ENCODE data around the gene MED16. TPM values are rescaled to one million over a fixed set of nuclear protein-coding genes. Genes with fewer than 3 reads are reported as not detected.

The MED16 gene
- total and polyA plus RNA-seq, 2 of the 13 experiments (the other 11 are each of a cell fraction or from before 2014, with no cell fraction given) = 13.3 to 14.8 TPM

GRCh38 chr19:925526-926322, 32.7 kb upstream of the MED16 start, which contains the start of gene ARID3A (continued):
- TF ChIP-seq KMT2B (CRISPR knock-in tag; IDR thresholded peaks at IDR 0.05) (no peak), GFI1 (CRISPR knock-in tag; IDR thresholded peaks at IDR 0.05; ENCODE audit: borderline replicate concordance) (no peak), ZNF644 (CRISPR knock-in tag; IDR thresholded peaks at IDR 0.05; ENCODE audit: low read depth) (no peak), ZNF83 (CRISPR knock-in tag; IDR thresholded peaks at IDR 0.05; ENCODE audit: borderline replicate concordance) (no peak), PHB2 (IDR thresholded peaks at IDR 0.05; ENCODE audit: partially characterized antibody) (no peak), SAP130 (CRISPR knock-in tag; IDR thresholded peaks at IDR 0.05; ENCODE audit: low read depth) (no peak), SALL2 (CRISPR knock-in tag; IDR thresholded peaks at IDR 0.05) (no peak), ZFP82 (CRISPR knock-in tag; IDR thresholded peaks at IDR 0.05; ENCODE audit: borderline replicate concordance) (no peak), ZNF740 (CRISPR knock-in tag; IDR thresholded peaks at IDR 0.05) (no peak), RELA (CRISPR knock-in tag; IDR thresholded peaks at IDR 0.05) (no peak), ZNF331 (CRISPR knock-in tag; IDR thresholded peaks at IDR 0.05) (no peak), PRPF4 (IDR thresholded peaks at IDR 0.05; ENCODE audit: low read depth, low read length, poor library complexity, severe bottlenecking) (no peak), ZNF546 (CRISPR knock-in tag; conservative IDR thresholded peaks at IDR 0.05) (no peak), SOX5 (CRISPR knock-in tag; IDR thresholded peaks at IDR 0.05; ENCODE audit: borderline replicate concordance) (peak; percentile 21; the same call in 1 of the 2 replicates), ZMYM2 (CRISPR knock-in tag; IDR thresholded peaks at IDR 0.05) (no peak), ATRX (CRISPR knock-in tag; IDR thresholded peaks at IDR 0.05; ENCODE audit: borderline replicate concordance) (no peak), HDAC6 (IDR thresholded peaks at IDR 0.05; ENCODE audit: low read depth, low read length) (no peak), HNF4A (CRISPR knock-in tag; IDR thresholded peaks at IDR 0.05) (no peak), TIGD3 (CRISPR knock-in tag; IDR thresholded peaks at IDR 0.05; ENCODE audit: borderline replicate concordance) (no peak), FOXK2 (IDR thresholded peaks at IDR 0.05) (no peak), XBP1 (CRISPR knock-in tag; IDR thresholded peaks at IDR 0.05) (no peak), FOXK1 (CRISPR knock-in tag; IDR thresholded peaks at IDR 0.05; ENCODE audit: borderline replicate concordance, low read depth) (no peak; the same call in 1 of the 2 replicates), CEBPB (IDR thresholded peaks at IDR 0.05; ENCODE audit: borderline replicate concordance, low read depth, low read length) (no peak)
- TF ChIP-seq, protein P1, sequence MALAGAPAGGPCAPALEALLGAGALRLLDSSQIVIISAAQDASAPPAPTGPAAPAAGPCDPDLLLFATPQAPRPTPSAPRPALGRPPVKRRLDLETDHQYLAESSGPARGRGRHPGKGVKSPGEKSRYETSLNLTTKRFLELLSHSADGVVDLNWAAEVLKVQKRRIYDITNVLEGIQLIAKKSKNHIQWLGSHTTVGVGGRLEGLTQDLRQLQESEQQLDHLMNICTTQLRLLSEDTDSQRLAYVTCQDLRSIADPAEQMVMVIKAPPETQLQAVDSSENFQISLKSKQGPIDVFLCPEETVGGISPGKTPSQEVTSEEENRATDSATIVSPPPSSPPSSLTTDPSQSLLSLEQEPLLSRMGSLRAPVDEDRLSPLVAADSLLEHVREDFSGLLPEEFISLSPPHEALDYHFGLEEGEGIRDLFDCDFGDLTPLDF (CRISPR knock-in tag; IDR thresholded peaks at IDR 0.05) = no peak
- TF ChIP-seq, protein P2, sequence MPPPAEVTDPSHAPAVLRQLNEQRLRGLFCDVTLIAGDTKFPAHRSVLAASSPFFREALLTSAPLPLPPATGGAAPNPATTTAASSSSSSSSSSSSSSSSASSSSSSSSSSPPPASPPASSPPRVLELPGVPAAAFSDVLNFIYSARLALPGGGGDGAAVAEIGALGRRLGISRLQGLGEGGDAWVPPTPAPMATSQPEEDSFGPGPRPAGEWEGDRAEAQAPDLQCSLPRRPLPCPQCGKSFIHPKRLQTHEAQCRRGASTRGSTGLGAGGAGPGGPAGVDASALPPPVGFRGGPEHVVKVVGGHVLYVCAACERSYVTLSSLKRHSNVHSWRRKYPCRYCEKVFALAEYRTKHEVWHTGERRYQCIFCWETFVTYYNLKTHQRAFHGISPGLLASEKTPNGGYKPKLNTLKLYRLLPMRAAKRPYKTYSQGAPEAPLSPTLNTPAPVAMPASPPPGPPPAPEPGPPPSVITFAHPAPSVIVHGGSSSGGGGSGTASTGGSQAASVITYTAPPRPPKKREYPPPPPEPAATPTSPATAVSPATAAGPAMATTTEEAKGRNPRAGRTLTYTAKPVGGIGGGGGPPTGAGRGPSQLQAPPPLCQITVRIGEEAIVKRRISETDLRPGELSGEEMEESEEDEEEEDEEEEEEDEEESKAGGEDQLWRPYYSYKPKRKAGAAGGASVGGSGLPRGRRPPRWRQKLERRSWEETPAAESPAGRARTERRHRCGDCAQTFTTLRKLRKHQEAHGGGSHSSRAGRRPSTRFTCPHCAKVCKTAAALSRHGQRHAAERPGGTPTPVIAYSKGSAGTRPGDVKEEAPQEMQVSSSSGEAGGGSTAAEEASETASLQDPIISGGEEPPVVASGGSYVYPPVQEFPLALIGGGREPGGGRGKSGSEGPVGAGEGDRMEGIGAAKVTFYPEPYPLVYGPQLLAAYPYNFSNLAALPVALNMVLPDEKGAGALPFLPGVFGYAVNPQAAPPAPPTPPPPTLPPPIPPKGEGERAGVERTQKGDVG (CRISPR knock-in tag; IDR thresholded peaks at IDR 0.05; ENCODE audit: borderline replicate concordance) = no peak
- TF ChIP-seq, protein P3, sequence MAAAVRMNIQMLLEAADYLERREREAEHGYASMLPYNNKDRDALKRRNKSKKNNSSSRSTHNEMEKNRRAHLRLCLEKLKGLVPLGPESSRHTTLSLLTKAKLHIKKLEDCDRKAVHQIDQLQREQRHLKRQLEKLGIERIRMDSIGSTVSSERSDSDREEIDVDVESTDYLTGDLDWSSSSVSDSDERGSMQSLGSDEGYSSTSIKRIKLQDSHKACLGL (CRISPR knock-in tag; IDR thresholded peaks at IDR 0.05) = no peak; the same call in 1 of the 2 replicates
